ENCODE data around the gene PTPRB.

PTPRB gene

GRCh38 chr12:70487440-70487839 is 149.8 kb downstream of the PTPRB start:
- CTCF ChIA-PET: no interaction called here
- TF ChIP-seq ELF4 (IDR thresholded peaks at IDR 0.05) (no peak), ZNF384 (IDR thresholded peaks at IDR 0.05) (no peak), CTBP1 (IDR thresholded peaks at IDR 0.05; ENCODE audit: borderline replicate concordance) (no peak)
- no peak for DNase-seq (ENCODE audit: extremely low spot score)
- POLR2A ChIA-PET: no interaction called here

GRCh38 chr12:70486588-70486987 is 150.6 kb downstream of the PTPRB start:
- TF ChIP-seq FOXK2 (IDR thresholded peaks at IDR 0.05): no peak
- no peak for TF ChIP-seq LEF1 (IDR thresholded peaks at IDR 0.05; ENCODE audit: borderline replicate concordance)
- no peak for TF ChIP-seq ZNF384 (IDR thresholded peaks at IDR 0.05)
- no peak for TF ChIP-seq L3MBTL2 (conservative IDR thresholded peaks at IDR 0.05)
- no peak for TF ChIP-seq SP1 (IDR thresholded peaks at IDR 0.05)
- TF ChIP-seq SUZ12 (IDR thresholded peaks at IDR 0.05): no peak
- TF ChIP-seq ELF4 (IDR thresholded peaks at IDR 0.05): no peak
- TF ChIP-seq PKNOX1 (IDR thresholded peaks at IDR 0.05): no peak
- no peak for TF ChIP-seq FOXA1 (IDR thresholded peaks at IDR 0.05)
- TF ChIP-seq HDGF (IDR thresholded peaks at IDR 0.05; ENCODE audit: borderline replicate concordance): no peak
- TF ChIP-seq ARNT (IDR thresholded peaks at IDR 0.05): no peak
- no peak for TF ChIP-seq TARDBP (IDR thresholded peaks at IDR 0.05)
- no peak for TF ChIP-seq NFRKB (IDR thresholded peaks at IDR 0.05)
- no peak for TF ChIP-seq CTBP1 (IDR thresholded peaks at IDR 0.05; ENCODE audit: borderline replicate concordance)
- TF ChIP-seq BHLHE40 (IDR thresholded peaks at IDR 0.05; ENCODE audit: borderline replicate concordance): no peak
- TF ChIP-seq FOXM1 (IDR thresholded peaks at IDR 0.05; ENCODE audit: borderline replicate concordance): no peak
- DNase-seq (ENCODE audit: extremely low spot score): no peak
- CTCF ChIA-PET: no interaction called here
- POLR2A ChIA-PET: no interaction called here

GRCh38 chr12:70485704-70486103 is 151.5 kb downstream of the PTPRB start:
- DNase-seq (ENCODE audit: extremely low spot score): no peak
- TF ChIP-seq FOXK2 (IDR thresholded peaks at IDR 0.05) (no peak), BHLHE40 (IDR thresholded peaks at IDR 0.05; ENCODE audit: borderline replicate concordance) (no peak)
- POLR2A ChIA-PET: no interaction called here
- CTCF ChIA-PET: no interaction called here

GRCh38 chr12:70484464-70484863 is 152.8 kb downstream of the PTPRB start:
- ChIA-PET CTCF (interaction anchor here (0.6 kb wide), 2 partner anchors 86 to 620 kb away, joined by 3 to 6 read pairs; no protein-coding TSS in a partner anchor), POLR2A (no interaction called here)
- DNase-seq (ENCODE audit: extremely low spot score): no peak
- no peak for TF ChIP-seq FOXA1 (IDR thresholded peaks at IDR 0.05)
- TF ChIP-seq LEF1 (IDR thresholded peaks at IDR 0.05; ENCODE audit: borderline replicate concordance): no peak
- no peak for TF ChIP-seq SUZ12 (IDR thresholded peaks at IDR 0.05)

GRCh38 chr12:70482764-70483163 is 154.5 kb downstream of the PTPRB start:
- ChIA-PET POLR2A (no interaction called here), CTCF (interaction anchor here (1.0 kb wide), 1 partner anchor 40 kb away, joined by 3 read pairs; no protein-coding TSS in a partner anchor)
- DNase-seq (ENCODE audit: extremely low spot score): no peak
- TF ChIP-seq LEF1 (IDR thresholded peaks at IDR 0.05; ENCODE audit: borderline replicate concordance): no peak
- no peak for TF ChIP-seq BHLHE40 (IDR thresholded peaks at IDR 0.05; ENCODE audit: borderline replicate concordance)
- no peak for TF ChIP-seq FOXM1 (IDR thresholded peaks at IDR 0.05; ENCODE audit: borderline replicate concordance)
- TF ChIP-seq CTBP1 (IDR thresholded peaks at IDR 0.05; ENCODE audit: borderline replicate concordance): no peak
- no peak for TF ChIP-seq HDGF (IDR thresholded peaks at IDR 0.05; ENCODE audit: borderline replicate concordance)
- no peak for TF ChIP-seq L3MBTL2 (conservative IDR thresholded peaks at IDR 0.05)
- TF ChIP-seq ELF4 (IDR thresholded peaks at IDR 0.05): no peak
- no peak for TF ChIP-seq TARDBP (IDR thresholded peaks at IDR 0.05)
- TF ChIP-seq FOXA1 (IDR thresholded peaks at IDR 0.05): no peak
- no peak for TF ChIP-seq ZNF384 (IDR thresholded peaks at IDR 0.05)
- TF ChIP-seq PKNOX1 (IDR thresholded peaks at IDR 0.05): no peak
- TF ChIP-seq FOXK2 (IDR thresholded peaks at IDR 0.05): no peak
- TF ChIP-seq SP1 (IDR thresholded peaks at IDR 0.05): no peak

- no peak for DNase-seq (ENCODE audit: extremely low spot score)
- POLR2A ChIA-PET: no interaction called here
- TF ChIP-seq ZNF384 (IDR thresholded peaks at IDR 0.05) (no peak), SUZ12 (IDR thresholded peaks at IDR 0.05) (no peak), FOXA1 (IDR thresholded peaks at IDR 0.05) (no peak), ARNT (IDR thresholded peaks at IDR 0.05) (no peak), ELF4 (IDR thresholded peaks at IDR 0.05) (no peak)
- CTCF ChIA-PET: no interaction called here
Observed at GRCh38 chr12:70469221-70469820, 167.9 kb downstream of the PTPRB start.

- DNase-seq (ENCODE audit: extremely low spot score): no peak
- CTCF ChIA-PET: no interaction called here
- TF ChIP-seq ARNT (IDR thresholded peaks at IDR 0.05): no peak
- POLR2A ChIA-PET: no interaction called here
Observed at GRCh38 chr12:70468741-70469140, 168.5 kb downstream of the PTPRB start.

Measured in HEK293T (cell line).